ENCODE results near the gene MOG.

- TF ChIP-seq CTCF (IDR thresholded peaks at IDR 0.05) (no peak), POLR2A (IDR thresholded peaks at IDR 0.05) (no peak)
Measured at GRCh38 chr6:29630315-29630714, 26.6 kb upstream of the MOG start.
